ENCODE measurements around the gene CPNE4. TPM values are rescaled to one million over a fixed set of nuclear protein-coding genes. Genes with fewer than 3 reads are reported as not detected.

Gene CPNE4
- total RNA-seq, 1 donor from 2014 or later: 0.41 TPM

DNA sequence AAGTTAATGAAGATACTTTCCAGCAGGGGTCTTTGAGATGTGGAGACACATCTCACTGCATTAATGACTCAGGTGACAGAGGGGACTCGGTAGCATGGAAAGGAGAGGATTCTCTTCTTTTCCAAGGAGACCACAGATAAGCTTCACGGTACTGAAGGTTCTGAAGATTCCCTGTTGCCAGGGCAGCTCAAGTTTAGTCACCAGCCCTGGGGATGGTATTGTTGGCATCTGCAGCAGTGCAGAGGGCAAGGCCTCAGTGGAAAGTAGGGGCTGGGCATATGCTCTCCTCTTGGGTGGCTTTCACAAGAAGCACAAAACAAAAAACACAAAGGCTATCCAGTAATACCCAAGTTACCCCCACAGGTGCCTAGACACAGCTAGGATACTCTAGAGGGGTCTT lies 494.0 kb downstream of the CPNE4 start:
- TF ChIP-seq, protein P1, sequence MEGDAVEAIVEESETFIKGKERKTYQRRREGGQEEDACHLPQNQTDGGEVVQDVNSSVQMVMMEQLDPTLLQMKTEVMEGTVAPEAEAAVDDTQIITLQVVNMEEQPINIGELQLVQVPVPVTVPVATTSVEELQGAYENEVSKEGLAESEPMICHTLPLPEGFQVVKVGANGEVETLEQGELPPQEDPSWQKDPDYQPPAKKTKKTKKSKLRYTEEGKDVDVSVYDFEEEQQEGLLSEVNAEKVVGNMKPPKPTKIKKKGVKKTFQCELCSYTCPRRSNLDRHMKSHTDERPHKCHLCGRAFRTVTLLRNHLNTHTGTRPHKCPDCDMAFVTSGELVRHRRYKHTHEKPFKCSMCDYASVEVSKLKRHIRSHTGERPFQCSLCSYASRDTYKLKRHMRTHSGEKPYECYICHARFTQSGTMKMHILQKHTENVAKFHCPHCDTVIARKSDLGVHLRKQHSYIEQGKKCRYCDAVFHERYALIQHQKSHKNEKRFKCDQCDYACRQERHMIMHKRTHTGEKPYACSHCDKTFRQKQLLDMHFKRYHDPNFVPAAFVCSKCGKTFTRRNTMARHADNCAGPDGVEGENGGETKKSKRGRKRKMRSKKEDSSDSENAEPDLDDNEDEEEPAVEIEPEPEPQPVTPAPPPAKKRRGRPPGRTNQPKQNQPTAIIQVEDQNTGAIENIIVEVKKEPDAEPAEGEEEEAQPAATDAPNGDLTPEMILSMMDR (IDR thresholded peaks at IDR 0.05; ENCODE audit: unreplicated experiment): no peak
- no peak overlapping the region for H3K4me3 Mint-ChIP-seq (ENCODE audit: unreplicated experiment)
- DNase-seq (ENCODE audit: low spot score): no peak
- H3K4me1 Mint-ChIP-seq (ENCODE audit: unreplicated experiment): no peaks in the 10 kb centered on the region
- no peaks in the 10 kb centered on the region for H3K27me3 Mint-ChIP-seq (ENCODE audit: unreplicated experiment)
- no peaks in the 10 kb centered on the region for H3K9me3 Mint-ChIP-seq (ENCODE audit: unreplicated experiment)
- no peak overlapping the region for H3K27ac Mint-ChIP-seq (ENCODE audit: unreplicated experiment)
- H3K36me3 Mint-ChIP-seq (ENCODE audit: low read depth, unreplicated experiment): no peaks in the 10 kb centered on the region

DNA sequence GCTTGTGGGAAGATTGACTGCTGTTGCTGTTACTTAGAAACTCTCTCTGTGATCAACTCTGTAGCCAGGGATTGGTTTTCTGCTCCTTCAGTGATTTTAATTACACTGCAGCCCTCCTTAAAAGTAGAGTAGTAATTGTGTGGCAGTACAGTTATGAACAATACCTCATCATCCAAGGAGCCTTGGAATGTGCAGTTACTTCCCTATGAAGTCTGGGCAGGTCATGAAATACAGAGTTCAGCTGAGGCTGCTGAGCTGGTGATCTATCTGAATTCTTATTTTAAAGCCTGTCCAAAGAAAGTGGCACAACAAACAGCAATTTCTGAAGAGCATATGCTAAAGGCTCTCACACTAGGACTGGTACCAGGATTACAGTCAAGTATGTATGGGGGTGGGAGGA lies 494.7 kb downstream of the CPNE4 start:
- H3K4me3 Mint-ChIP-seq (ENCODE audit: unreplicated experiment): no peak overlapping the region

DNA sequence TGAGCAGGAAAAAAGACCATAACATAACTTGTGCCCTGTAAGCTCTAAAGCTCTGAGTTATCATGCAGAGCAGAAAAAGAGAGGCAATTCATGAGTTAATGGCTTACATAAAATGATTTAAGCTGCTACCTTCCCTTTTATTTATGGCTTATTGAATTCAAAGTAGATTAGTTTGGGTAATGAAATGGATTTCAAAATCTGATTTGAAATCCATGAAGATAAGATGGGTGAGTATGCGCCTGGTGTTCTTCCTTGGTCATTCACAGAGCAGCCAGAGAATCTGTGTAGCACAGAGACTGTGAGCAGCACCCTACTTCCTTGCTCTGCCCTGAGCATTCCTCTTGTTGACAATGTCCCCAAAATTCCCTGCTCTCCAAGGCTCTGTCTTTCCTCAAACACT lies 495.8 kb downstream of the CPNE4 start:
- H3K27me3 Mint-ChIP-seq (ENCODE audit: unreplicated experiment): no peaks in the 10 kb centered on the region
- no peaks in the 10 kb centered on the region for H3K9me3 Mint-ChIP-seq (ENCODE audit: unreplicated experiment)
- H3K4me3 Mint-ChIP-seq (ENCODE audit: unreplicated experiment): no peak overlapping the region
- no peaks in the 10 kb centered on the region for H3K36me3 Mint-ChIP-seq (ENCODE audit: low read depth, unreplicated experiment)
- DNase-seq (ENCODE audit: low spot score): no peak
- H3K27ac Mint-ChIP-seq (ENCODE audit: unreplicated experiment): no peak overlapping the region
- TF ChIP-seq, protein P1 (IDR thresholded peaks at IDR 0.05; ENCODE audit: unreplicated experiment): no peak
- no peaks in the 10 kb centered on the region for H3K4me1 Mint-ChIP-seq (ENCODE audit: unreplicated experiment)

More for the DNA sequence above, 494.7 kb downstream of the CPNE4 start:
- H3K36me3 Mint-ChIP-seq (ENCODE audit: low read depth, unreplicated experiment): no peaks in the 10 kb centered on the region
- no peaks in the 10 kb centered on the region for H3K9me3 Mint-ChIP-seq (ENCODE audit: unreplicated experiment)
- no peaks in the 10 kb centered on the region for H3K4me1 Mint-ChIP-seq (ENCODE audit: unreplicated experiment)
- H3K27ac Mint-ChIP-seq (ENCODE audit: unreplicated experiment): no peak overlapping the region
- no peaks in the 10 kb centered on the region for H3K27me3 Mint-ChIP-seq (ENCODE audit: unreplicated experiment)
- no peak for DNase-seq (ENCODE audit: low spot score)
- TF ChIP-seq, protein P1 (IDR thresholded peaks at IDR 0.05; ENCODE audit: unreplicated experiment): no peak

DNA sequence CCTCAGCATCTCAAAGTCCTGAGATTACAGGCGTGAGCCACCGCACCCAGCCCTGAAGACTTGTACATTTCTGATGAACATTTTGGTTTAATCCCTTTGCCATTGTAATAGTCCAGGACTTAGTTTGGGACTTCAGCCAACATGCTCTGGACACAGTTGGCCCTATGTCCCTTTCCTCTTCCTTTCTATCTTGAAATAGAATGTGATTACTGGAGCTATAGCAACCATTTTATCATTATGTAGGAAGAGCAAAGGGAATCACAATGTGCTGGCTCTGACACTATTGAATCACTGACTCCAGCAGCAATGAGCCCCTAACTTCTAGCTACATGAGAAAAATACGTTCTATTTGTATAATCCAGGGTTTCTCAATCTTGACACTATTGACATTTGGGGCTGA lies 497.3 kb downstream of the CPNE4 start:
- TF ChIP-seq, protein P1 (IDR thresholded peaks at IDR 0.05; ENCODE audit: unreplicated experiment): no peak
- no peaks in the 10 kb centered on the region for H3K4me1 Mint-ChIP-seq (ENCODE audit: unreplicated experiment)
- H3K27ac Mint-ChIP-seq (ENCODE audit: unreplicated experiment): no peak overlapping the region
- no peaks in the 10 kb centered on the region for H3K36me3 Mint-ChIP-seq (ENCODE audit: low read depth, unreplicated experiment)
- H3K4me3 Mint-ChIP-seq (ENCODE audit: unreplicated experiment): no peak overlapping the region
- H3K27me3 Mint-ChIP-seq (ENCODE audit: unreplicated experiment): no peaks in the 10 kb centered on the region
- H3K9me3 Mint-ChIP-seq (ENCODE audit: unreplicated experiment): no peaks in the 10 kb centered on the region
- DNase-seq (ENCODE audit: low spot score): no peak

DNA sequence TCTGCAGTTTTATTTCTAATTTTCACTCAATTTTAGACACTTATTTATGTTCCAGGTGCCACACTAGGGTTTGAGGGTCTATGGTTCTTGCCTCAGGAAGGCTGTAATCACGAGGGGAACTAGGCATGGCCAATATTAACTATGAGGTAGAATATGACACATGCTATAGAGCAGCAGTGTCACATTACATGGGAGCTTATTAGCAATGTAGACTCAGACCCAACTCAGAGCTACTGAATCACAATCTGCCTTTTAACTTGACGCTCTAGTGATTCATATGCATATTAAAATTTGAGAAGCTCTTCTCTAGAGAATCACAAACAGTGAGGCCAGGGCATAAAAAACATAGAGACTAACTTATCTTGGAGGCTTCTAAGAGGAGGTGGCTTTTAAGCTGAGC lies 499.2 kb downstream of the CPNE4 start:
- TF ChIP-seq, protein P1 (IDR thresholded peaks at IDR 0.05; ENCODE audit: unreplicated experiment): no peak
- Mint-ChIP-seq H3K4me1 (ENCODE audit: unreplicated experiment) (no peaks in the 10 kb centered on the region), H3K27ac (ENCODE audit: unreplicated experiment) (no peak overlapping the region), H3K36me3 (ENCODE audit: low read depth, unreplicated experiment) (no peaks in the 10 kb centered on the region), H3K9me3 (ENCODE audit: unreplicated experiment) (no peaks in the 10 kb centered on the region), H3K4me3 (ENCODE audit: unreplicated experiment) (no peak overlapping the region), H3K27me3 (ENCODE audit: unreplicated experiment) (no peaks in the 10 kb centered on the region)
- DNase-seq (ENCODE audit: low spot score): no peak

Measured in endothelial cell (in vitro differentiated cells).